HCT116 (cell line): Measurements from ENCODE around the gene DPYSL5. TPM values are rescaled to one million over a fixed set of nuclear protein-coding genes. Genes with fewer than 3 reads are reported as not detected.

Experiments used
- ATAC-seq: fragments of 200-7000 bp; cut with Tn5 transposase; 2 replicates; pipeline ENCODE4 v1.9.1; 2020; ENCODE audit warnings: mild to moderate bottlenecking, moderate library complexity
- BruUV-seq: library from RNA; stranded (reverse); fragments of 400-500 nt; replicated peaks from 2 replicates; lab custom pipeline; 2021; lab: Mats Ljungman, UMichigan
- CTCF ChIA-PET: fragments of 300-600 bp; sonication (Branson Sonifier 250); formaldehyde crosslinking; loops from one replicate; lab custom pipeline; 2021; ENCODE audit warnings: antibody characterized with exemption; lab: Charles Lee
- POLR2A ChIA-PET: fragments of 300-600, 350-600 bp; sonication (Branson Sonifier 250); formaldehyde crosslinking; loops from one replicate; lab custom pipeline; 2021; ENCODE audit warnings: antibody characterized with exemption; lab: Charles Lee
- RAD21 ChIA-PET, 2 experiments: fragments of 300-600 bp; sonication (Branson Sonifier 250); formaldehyde crosslinking; loops; one replicate each; lab custom pipeline; 2023; ENCODE audit warnings: low total read pairs in 2 of 2; ENCODE audit not compliant: uncharacterized antibody in 2 of 2, unreplicated experiment in 2 of 2, low non-redundant PET in 1 of 2; lab: Charles Lee
- DNase-seq: peaks from one replicate; pipeline ENCODE4 v3.0.0-alpha.2; 2010; ENCODE audit warnings: low read depth, low spot score
- H2AFZ ChIP-seq: fragments of 200-600 bp; shearing (Covaris generic), sonication (generic); 2 replicates; pipeline ENCODE4 v1.6.1; 2017; ENCODE audit warnings: low read depth, mixed run types, mixed read lengths, antibody characterized with exemption, low read length; ENCODE audit not compliant: poor library complexity, severe bottlenecking
- H3K27ac ChIP-seq: 2 replicates; pipeline ENCODE4 v1.5.1; 2012; ENCODE audit warnings: low read depth, low read length
- H3K27me3 ChIP-seq: fragments of 200-600 bp; sonication (generic); 2 replicates; pipeline ENCODE4 v1.6.1; 2016; ENCODE audit warnings: mixed run types, low read length, mixed read lengths; ENCODE audit not compliant: insufficient read depth
- H3K36me3 ChIP-seq, 2 experiments: fragments of 200-500 bp in 1 of 2; fragments of 200-600 bp in 1 of 2; sonication (Bioruptor generic) in 1 of 2; sonication (generic) in 1 of 2; 2 replicates each; pipeline versions ENCODE4 v1.5.1 to v1.6.1; 2014 to 2016; ENCODE audit warnings: low read length in 2 of 2, inconsistent platforms in 1 of 2, mixed read lengths in 1 of 2, mixed run types in 1 of 2; ENCODE audit not compliant: insufficient read depth in 2 of 2, control insufficient read depth in 1 of 2
- H3K4me1 ChIP-seq, 2 experiments: fragments of 200-600 bp in 1 of 2; sonication (generic) in 1 of 2; 2 replicates each; pipeline versions ENCODE4 v1.5.1 to v1.6.1; 2012 to 2017; ENCODE audit warnings: low read length in 2 of 2, inconsistent platforms in 1 of 2, mild to moderate bottlenecking in 1 of 2, mixed read lengths in 1 of 2, mixed run types in 1 of 2, moderate library complexity in 1 of 2; ENCODE audit not compliant: insufficient read depth in 2 of 2, control insufficient read depth in 1 of 2
- H3K4me2 ChIP-seq: fragments of 200-600 bp; sonication (generic); 2 replicates; pipeline ENCODE4 v1.6.1; 2017; ENCODE audit warnings: mixed run types, low read length, mixed read lengths
- H3K4me3 ChIP-seq, 2 experiments: fragments of 200-600 bp in 1 of 2; sonication (generic) in 1 of 2; replicated peaks in 1 of 2; 2 replicates each; pipeline ENCODE4 v1.5.1; 2011 to 2016; ENCODE audit warnings: low read length in 2 of 2, control low read depth in 1 of 2, low read depth in 1 of 2, mild to moderate bottlenecking in 1 of 2, mixed read lengths in 1 of 2, mixed run types in 1 of 2
- H3K79me2 ChIP-seq: fragments of 200-600 bp; sonication (generic); 2 replicates; pipeline ENCODE4 v1.6.1; 2017; ENCODE audit warnings: mild to moderate bottlenecking, mixed run types, low read length, moderate library complexity, mixed read lengths; ENCODE audit not compliant: insufficient read depth
- H3K9ac ChIP-seq: fragments of 200-600 bp; sonication (generic); 2 replicates; pipeline ENCODE4 v1.6.1; 2016; ENCODE audit warnings: low read length, mixed read lengths
- H3K9me2 ChIP-seq: fragments of 200-600 bp; sonication (generic), shearing (Covaris generic); 2 replicates; pipeline ENCODE4 v1.6.1; 2017; ENCODE audit warnings: mixed run types, mild to moderate bottlenecking, moderate library complexity; ENCODE audit not compliant: insufficient read depth
- H3K9me3 ChIP-seq, 2 experiments: fragments of 200-500 bp in 1 of 2; fragments of 200-600 bp in 1 of 2; sonication (Bioruptor generic) in 1 of 2; sonication (generic) in 1 of 2; 2 replicates each; pipeline ENCODE4 v1.6.1; 2014 to 2017; ENCODE audit warnings: low read length in 2 of 2, mixed read lengths in 2 of 2, inconsistent platforms in 1 of 2, low read depth in 1 of 2, mild to moderate bottlenecking in 1 of 2, mixed run types in 1 of 2, moderate library complexity in 1 of 2; ENCODE audit not compliant: control insufficient read depth in 1 of 2, insufficient read depth in 1 of 2
- H4K20me1 ChIP-seq: fragments of 200-600 bp; sonication (generic), shearing (Covaris generic); 2 replicates; pipeline ENCODE4 v1.6.1; 2017; ENCODE audit warnings: mixed run types, mild to moderate bottlenecking, moderate library complexity; ENCODE audit not compliant: insufficient read depth
- CEBPB ChIP-seq: IDR thresholded peaks from 2 replicates; pipeline ENCODE4 v1.6.1; 2012; ENCODE audit warnings: low read depth
- EGR1 ChIP-seq: IDR thresholded peaks from 2 replicates; pipeline ENCODE4 v1.6.1; 2012; ENCODE audit warnings: low read depth
- ELF1 ChIP-seq: IDR thresholded peaks from 2 replicates; pipeline ENCODE4 v1.6.1; 2012; ENCODE audit warnings: low read depth, borderline replicate concordance
- FOSL1 ChIP-seq: IDR thresholded peaks from 2 replicates; pipeline ENCODE4 v1.6.1; 2012; ENCODE audit warnings: low read depth
- JUND ChIP-seq: IDR thresholded peaks from 2 replicates; pipeline ENCODE4 v1.6.1; 2012
- POLR2A ChIP-seq: IDR thresholded peaks from 2 replicates; pipeline ENCODE4 v1.7.0; 2011; ENCODE audit warnings: borderline replicate concordance; ENCODE audit not compliant: insufficient read depth, insufficient read length; ENCODE audit errors: extremely low read depth
- POLR2AphosphoS5 ChIP-seq: IDR thresholded peaks from 2 replicates; pipeline ENCODE4 v1.6.1; 2011; ENCODE audit warnings: mild to moderate bottlenecking, low read depth, low read length, moderate library complexity
- REST ChIP-seq: IDR thresholded peaks from 2 replicates; pipeline ENCODE4 v1.6.1; 2012; ENCODE audit warnings: low read depth
- SIN3A ChIP-seq: IDR thresholded peaks from 2 replicates; pipeline ENCODE4 v1.6.1; 2012; ENCODE audit warnings: low read depth
- SP1 ChIP-seq: IDR thresholded peaks from 2 replicates; pipeline ENCODE4 v1.6.1; 2012; ENCODE audit warnings: low read depth
- TCF7L2 ChIP-seq: IDR thresholded peaks from 2 replicates; pipeline ENCODE4 v1.7.0; 2011; ENCODE audit warnings: borderline replicate concordance, inconsistent platforms; ENCODE audit not compliant: insufficient read depth, insufficient read length; ENCODE audit errors: extremely low read depth
- ZFX ChIP-seq: fragments of 450-650 bp; IDR thresholded peaks from 2 replicates; pipeline ENCODE4 v1.6.1; 2017
- intact Hi-C: fragments of 100-400 bp; cut with micrococcal nuclease; formaldehyde crosslinking; loops from 2 replicates; pipeline ENCODE4 v1.10.0; 2022
- total RNA-seq: library from RNA; stranded (reverse); gene quantifications from one replicate; pipeline ENCODE4 v1.2.1, GENCODE V29; 2021; ENCODE audit not compliant: unreplicated experiment
- TF ChIP-seq, protein P1 (sequence below): IDR thresholded peaks from 2 replicates; pipeline ENCODE4 v1.6.1; 2011; ENCODE audit warnings: mild to moderate bottlenecking, low read length, moderate library complexity; ENCODE audit not compliant: insufficient replicate concordance; ENCODE audit errors: extremely low read depth

The DPYSL5 gene
- total RNA-seq, 1 experiment from 2014 or later: 8.4 TPM

- RAD21 ChIA-PET: no interaction called here
- Histone ChIP-seq H3K9ac (no peak overlapping the region), H3K27ac (no peak overlapping the region), H2AFZ (no peak overlapping the region), H3K36me3 (no peaks in the 10 kb centered on the region), H4K20me1 (no peaks in the 10 kb centered on the region; the same call in 1 of the 2 replicates), H3K9me3 (no peaks in the 10 kb centered on the region), H3K79me2 (no peaks in the 10 kb centered on the region), H3K27me3 (no peaks in the 10 kb centered on the region), H3K4me3 (no peak overlapping the region), H3K9me2 (no peaks in the 10 kb centered on the region), H3K4me1 (peaks cover 3 to 5% of the 10 kb centered on the region in 2 experiments; a peak in 2 of 4 replicates), H3K4me2 (no peak overlapping the region)
- BruUV-seq: no TSS peak
- DNase-seq: no peak
- POLR2A ChIA-PET: no interaction called here
- CTCF ChIA-PET: no interaction called here
- no peak for TF ChIP-seq FOSL1
- TF ChIP-seq, protein P1, sequence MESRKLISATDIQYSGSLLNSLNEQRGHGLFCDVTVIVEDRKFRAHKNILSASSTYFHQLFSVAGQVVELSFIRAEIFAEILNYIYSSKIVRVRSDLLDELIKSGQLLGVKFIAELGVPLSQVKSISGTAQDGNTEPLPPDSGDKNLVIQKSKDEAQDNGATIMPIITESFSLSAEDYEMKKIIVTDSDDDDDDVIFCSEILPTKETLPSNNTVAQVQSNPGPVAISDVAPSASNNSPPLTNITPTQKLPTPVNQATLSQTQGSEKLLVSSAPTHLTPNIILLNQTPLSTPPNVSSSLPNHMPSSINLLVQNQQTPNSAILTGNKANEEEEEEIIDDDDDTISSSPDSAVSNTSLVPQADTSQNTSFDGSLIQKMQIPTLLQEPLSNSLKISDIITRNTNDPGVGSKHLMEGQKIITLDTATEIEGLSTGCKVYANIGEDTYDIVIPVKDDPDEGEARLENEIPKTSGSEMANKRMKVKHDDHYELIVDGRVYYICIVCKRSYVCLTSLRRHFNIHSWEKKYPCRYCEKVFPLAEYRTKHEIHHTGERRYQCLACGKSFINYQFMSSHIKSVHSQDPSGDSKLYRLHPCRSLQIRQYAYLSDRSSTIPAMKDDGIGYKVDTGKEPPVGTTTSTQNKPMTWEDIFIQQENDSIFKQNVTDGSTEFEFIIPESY: no peak
- no peak for TF ChIP-seq POLR2AphosphoS5
- TF ChIP-seq SP1: no peak
- TF ChIP-seq EGR1: no peak
- no peak for TF ChIP-seq CEBPB
- TF ChIP-seq POLR2A: no peak
- TF ChIP-seq SIN3A: no peak
- no peak for TF ChIP-seq REST
- TF ChIP-seq ELF1: no peak
- no peak for TF ChIP-seq JUND
- no peak for TF ChIP-seq TCF7L2
- no peak for TF ChIP-seq ZFX
- no peak for ATAC-seq
- intact Hi-C loops: no loop called here
These were observed 16.3 kb downstream of the DPYSL5 start for GRCh38 chr2:26864226-26864625.
